ENCODE results near the gene MTRF1. TPM values are rescaled to one million over a fixed set of nuclear protein-coding genes. Genes with fewer than 3 reads are reported as not detected.

The MTRF1 gene
- total RNA-seq, 1 donor from 2014 or later: 11.6 TPM

GRCh38 chr13:41199526-41199925 lies 63.9 kb downstream of the MTRF1 start:
- H3K4me1 ChIP-seq (ENCODE audit: insufficient read depth, low read length): no peaks in the 10 kb centered on the region
- H3K79me2 ChIP-seq (ENCODE audit: insufficient read depth, low read length): no peaks in the 10 kb centered on the region
- H3K9me3 ChIP-seq (ENCODE audit: insufficient read depth, low read depth, low read length): no peaks in the 10 kb centered on the region
- no peaks in the 10 kb centered on the region for H4K20me1 ChIP-seq (ENCODE audit: insufficient read depth, low read length)
- Mint-ChIP-seq H3K27me3 (ENCODE audit: low read depth, unreplicated experiment) (no peaks in the 10 kb centered on the region), H3K9me3 (ENCODE audit: unreplicated experiment) (no peaks in the 10 kb centered on the region), H3K4me3 (ENCODE audit: unreplicated experiment) (no peak overlapping the region), H3K36me3 (ENCODE audit: low read depth, unreplicated experiment) (no peaks in the 10 kb centered on the region), H3K4me1 (ENCODE audit: low read depth, unreplicated experiment) (no peaks in the 10 kb centered on the region), H3K27ac (ENCODE audit: unreplicated experiment) (no peak overlapping the region)
- FAIRE-seq (no peak), DNase-seq (ENCODE audit: low read depth) (no peak)
- H3K36me3 ChIP-seq (ENCODE audit: insufficient read depth, low read length): no peaks in the 10 kb centered on the region
- H3K27me3 ChIP-seq (ENCODE audit: insufficient read depth, low read length): no peaks in the 10 kb centered on the region
- no peak overlapping the region for H3K4me2 ChIP-seq (ENCODE audit: low read length)
- H3K9ac ChIP-seq (ENCODE audit: low read length): no peak overlapping the region
- TF ChIP-seq EZH2 (IDR thresholded peaks at IDR 0.05; ENCODE audit: insufficient read depth, low read length) (no peak), CTCF (IDR thresholded peaks at IDR 0.05; ENCODE audit: insufficient read depth, low read depth, low read length) (no peak)
- H3K27ac ChIP-seq (ENCODE audit: low read depth, low read length): no peak overlapping the region
- no peak overlapping the region for H3K4me3 ChIP-seq (ENCODE audit: insufficient read depth, low read depth, low read length)
- H2AFZ ChIP-seq (ENCODE audit: low read depth, low read length): no peak overlapping the region

GRCh38 chr13:41199079-41199478 lies 64.3 kb downstream of the MTRF1 start:
- TF ChIP-seq EZH2 (IDR thresholded peaks at IDR 0.05; ENCODE audit: insufficient read depth, low read length) (no peak), CTCF (IDR thresholded peaks at IDR 0.05; ENCODE audit: insufficient read depth, low read depth, low read length) (no peak)
- Histone ChIP-seq H3K27ac (ENCODE audit: low read depth, low read length) (no peak overlapping the region), H3K4me2 (ENCODE audit: low read length) (no peak overlapping the region), H3K79me2 (ENCODE audit: insufficient read depth, low read length) (no peaks in the 10 kb centered on the region), H3K27me3 (ENCODE audit: insufficient read depth, low read length) (no peaks in the 10 kb centered on the region), H2AFZ (ENCODE audit: low read depth, low read length) (no peak overlapping the region), H3K36me3 (ENCODE audit: insufficient read depth, low read length) (no peaks in the 10 kb centered on the region), H3K9ac (ENCODE audit: low read length) (no peak overlapping the region), H3K9me3 (ENCODE audit: insufficient read depth, low read depth, low read length) (no peaks in the 10 kb centered on the region), H4K20me1 (ENCODE audit: insufficient read depth, low read length) (no peaks in the 10 kb centered on the region), H3K4me3 (ENCODE audit: insufficient read depth, low read depth, low read length) (no peak overlapping the region), H3K4me1 (ENCODE audit: insufficient read depth, low read length) (peaks cover 1% of the 10 kb centered on the region)
- Mint-ChIP-seq H3K9me3 (ENCODE audit: unreplicated experiment) (peaks cover 1% of the 10 kb centered on the region), H3K4me1 (ENCODE audit: low read depth, unreplicated experiment) (peaks cover 2% of the 10 kb centered on the region), H3K36me3 (ENCODE audit: low read depth, unreplicated experiment) (peaks cover 2% of the 10 kb centered on the region), H3K27ac (ENCODE audit: unreplicated experiment) (no peak overlapping the region), H3K27me3 (ENCODE audit: low read depth, unreplicated experiment) (no peaks in the 10 kb centered on the region), H3K4me3 (ENCODE audit: unreplicated experiment) (no peak overlapping the region)
- DNase-seq (ENCODE audit: low read depth) (no peak), FAIRE-seq (no peak)

- Histone ChIP-seq H3K27ac (ENCODE audit: low read depth, low read length) (no peak overlapping the region), H3K9ac (ENCODE audit: low read length) (no peak overlapping the region), H3K79me2 (ENCODE audit: insufficient read depth, low read length) (peaks cover 5% of the 10 kb centered on the region), H3K4me1 (ENCODE audit: insufficient read depth, low read length) (peaks cover 6% of the 10 kb centered on the region), H3K9me3 (ENCODE audit: insufficient read depth, low read depth, low read length) (no peaks in the 10 kb centered on the region), H3K27me3 (ENCODE audit: insufficient read depth, low read length) (no peaks in the 10 kb centered on the region), H3K4me2 (ENCODE audit: low read length) (no peak overlapping the region), H4K20me1 (ENCODE audit: insufficient read depth, low read length) (no peaks in the 10 kb centered on the region), H2AFZ (ENCODE audit: low read depth, low read length) (no peak overlapping the region), H3K36me3 (ENCODE audit: insufficient read depth, low read length) (no peaks in the 10 kb centered on the region), H3K4me3 (ENCODE audit: insufficient read depth, low read depth, low read length) (no peak overlapping the region)
- Mint-ChIP-seq H3K27ac (ENCODE audit: unreplicated experiment) (no peak overlapping the region), H3K36me3 (ENCODE audit: low read depth, unreplicated experiment) (peaks cover 11% of the 10 kb centered on the region), H3K27me3 (ENCODE audit: low read depth, unreplicated experiment) (no peaks in the 10 kb centered on the region), H3K4me3 (ENCODE audit: unreplicated experiment) (no peak overlapping the region), H3K9me3 (ENCODE audit: unreplicated experiment) (peaks cover 7% of the 10 kb centered on the region), H3K4me1 (ENCODE audit: low read depth, unreplicated experiment) (peaks cover 2% of the 10 kb centered on the region)
- DNase-seq (ENCODE audit: low read depth) (no peak), FAIRE-seq (no peak)
- TF ChIP-seq CTCF (IDR thresholded peaks at IDR 0.05; ENCODE audit: insufficient read depth, low read depth, low read length): no peak
- TF ChIP-seq EZH2 (IDR thresholded peaks at IDR 0.05; ENCODE audit: insufficient read depth, low read length): no peak
Measured at GRCh38 chr13:41196620-41197019, 66.8 kb downstream of the MTRF1 start.
